ENCODE measurements around the gene CMIP.

CMIP gene

GRCh38 chr16:81575834-81576233 is 131.2 kb downstream of the CMIP start:
- no peak for TF ChIP-seq CTCF (IDR thresholded peaks at IDR 0.05)

GRCh38 chr16:81576696-81577095 is 132.1 kb downstream of the CMIP start:
- TF ChIP-seq CTCF (IDR thresholded peaks at IDR 0.05), result no peak

- no peak for TF ChIP-seq CTCF (IDR thresholded peaks at IDR 0.05)
Observed at GRCh38 chr16:81578076-81578475, 133.5 kb downstream of the CMIP start.

- TF ChIP-seq CTCF (IDR thresholded peaks at IDR 0.05), result no peak
Observed at GRCh38 chr16:81578636-81579413, 134.2 kb downstream of the CMIP start.

GRCh38 chr16:81581107-81581506 is 136.5 kb downstream of the CMIP start:
- TF ChIP-seq CTCF (IDR thresholded peaks at IDR 0.05), result no peak

GRCh38 chr16:81582655-81583441 is 138.2 kb downstream of the CMIP start:
- no peak for TF ChIP-seq CTCF (IDR thresholded peaks at IDR 0.05)

- no peak for TF ChIP-seq CTCF (IDR thresholded peaks at IDR 0.05)
Observed at GRCh38 chr16:81583893-81584631, 139.5 kb downstream of the CMIP start.

Measured in LNCAP (cell line).